Activated CD4-positive, alpha-beta memory T cell treated with anti-CD3 and anti-CD28 coated beads, Interleukin-2, amount 10 ng/mL, durations not matched to agents 7 days and 5 days (primary cell): ENCODE results near the gene KIAA1217. TPM values are rescaled to one million over a fixed set of nuclear protein-coding genes. Genes with fewer than 3 reads are reported as not detected.

Experiments
- CTCF ChIA-PET: fragments of 350-600 bp; sonication (Branson Sonifier 250); formaldehyde crosslinking; loops from one replicate; lab custom pipeline; 2021; ENCODE audit warnings: antibody characterized with exemption, inconsistent platforms; lab: Charles Lee
- POLR2A ChIA-PET: fragments of 350-600 bp; sonication (Branson Sonifier 250); formaldehyde crosslinking; loops from one replicate; lab custom pipeline; 2021; ENCODE audit warnings: antibody characterized with exemption; lab: Charles Lee
- DNase-seq: peaks from one replicate; pipeline ENCODE4 v3.0.0-alpha.2; 2020
- H3K27ac Mint-ChIP-seq: one replicate; pipeline ENCODE4 v1.8.0; 2021; ENCODE audit warnings: mild to moderate bottlenecking, mixed read lengths
- H3K27me3 Mint-ChIP-seq: one replicate; pipeline ENCODE4 v1.8.0; 2021; ENCODE audit warnings: mixed read lengths
- H3K36me3 Mint-ChIP-seq: one replicate; pipeline ENCODE4 v1.8.0; 2021; ENCODE audit warnings: low read depth, mixed read lengths
- H3K4me1 Mint-ChIP-seq: one replicate; pipeline ENCODE4 v1.8.0; 2021; ENCODE audit warnings: mixed read lengths
- H3K4me3 Mint-ChIP-seq: one replicate; pipeline ENCODE4 v1.8.0; 2021; ENCODE audit warnings: mild to moderate bottlenecking, mixed read lengths
- H3K9me3 Mint-ChIP-seq: one replicate; pipeline ENCODE4 v1.8.0; 2021; ENCODE audit warnings: mixed read lengths
- total RNA-seq, 2 experiments: library from RNA; stranded (reverse); gene quantifications; one replicate each; pipeline ENCODE4 v1.2.3, GENCODE V29; 2021

Gene KIAA1217
- total RNA-seq, 2 experiments from 2014 or later: 2.0 TPM

DNA sequence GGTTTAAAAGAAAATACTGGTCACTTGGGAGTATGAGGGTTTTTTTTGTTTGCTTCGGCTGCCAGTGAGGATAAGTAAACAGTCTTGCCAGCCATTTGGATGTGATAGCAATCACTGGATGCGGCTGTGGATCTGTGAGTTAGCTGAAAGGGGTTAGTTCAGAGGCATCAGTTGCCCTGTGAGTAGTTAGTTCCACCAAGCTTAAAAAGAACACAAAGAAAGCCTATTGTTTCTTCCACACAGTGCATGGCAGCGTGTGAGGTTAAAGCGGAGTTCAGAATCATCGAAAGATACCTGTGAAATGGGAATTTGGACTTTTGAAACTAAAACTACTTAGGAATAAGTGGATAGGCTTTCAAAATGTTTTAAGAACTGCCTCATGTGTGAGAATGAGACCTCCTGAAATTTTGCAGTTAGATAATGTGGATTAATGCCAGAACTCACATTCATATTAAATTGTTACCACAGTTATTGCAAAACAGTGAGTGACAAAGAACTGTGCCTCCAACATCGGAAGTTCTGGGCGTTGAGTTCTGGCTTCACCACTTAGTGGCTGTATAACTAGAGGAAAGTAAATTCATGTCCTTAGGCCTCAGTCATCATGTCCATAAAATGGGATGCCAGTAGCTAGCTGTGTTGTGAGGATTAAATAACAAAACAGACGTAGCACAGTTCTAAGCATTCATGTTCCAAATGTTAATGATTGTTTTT lies 31.3 kb downstream of the KIAA1217 start:
- H3K9me3 Mint-ChIP-seq: no peaks in the 10 kb centered on the region

DNA sequence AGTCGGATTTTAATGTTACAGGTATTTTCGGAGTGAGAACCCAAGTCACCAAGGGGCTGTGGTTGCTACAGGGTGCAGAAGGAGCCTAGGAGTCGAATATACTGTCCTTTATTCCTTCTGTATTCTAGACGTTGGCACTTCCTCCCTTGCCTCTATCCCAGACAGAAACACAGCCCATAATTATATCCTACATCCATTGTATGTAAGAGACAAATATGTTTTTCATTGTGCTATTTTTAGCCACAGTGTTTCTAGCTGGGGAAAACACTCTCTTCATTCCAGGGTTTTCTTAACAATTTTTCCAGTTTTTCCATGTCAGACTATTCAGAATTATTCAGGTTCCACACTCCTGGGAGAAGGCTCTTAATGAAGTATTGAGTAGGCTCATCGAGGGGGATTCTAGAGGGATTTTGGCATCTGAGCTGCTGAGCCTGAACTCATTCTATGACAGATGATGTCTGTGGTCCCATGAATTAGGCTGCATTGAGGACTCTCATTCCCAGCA lies 32.6 kb downstream of the KIAA1217 start:
- no peaks in the 10 kb centered on the region for H3K36me3 Mint-ChIP-seq

More for the DNA sequence above, 31.3 kb downstream of the KIAA1217 start:
- Mint-ChIP-seq H3K27me3 (peaks cover 16% of the 10 kb centered on the region), H3K4me1 (no peaks in the 10 kb centered on the region), H3K27ac (no peak overlapping the region), H3K4me3 (no peak overlapping the region), H3K36me3 (no peaks in the 10 kb centered on the region)
- ChIA-PET POLR2A (no interaction called here), CTCF (no interaction called here)
- no peak for DNase-seq

DNA sequence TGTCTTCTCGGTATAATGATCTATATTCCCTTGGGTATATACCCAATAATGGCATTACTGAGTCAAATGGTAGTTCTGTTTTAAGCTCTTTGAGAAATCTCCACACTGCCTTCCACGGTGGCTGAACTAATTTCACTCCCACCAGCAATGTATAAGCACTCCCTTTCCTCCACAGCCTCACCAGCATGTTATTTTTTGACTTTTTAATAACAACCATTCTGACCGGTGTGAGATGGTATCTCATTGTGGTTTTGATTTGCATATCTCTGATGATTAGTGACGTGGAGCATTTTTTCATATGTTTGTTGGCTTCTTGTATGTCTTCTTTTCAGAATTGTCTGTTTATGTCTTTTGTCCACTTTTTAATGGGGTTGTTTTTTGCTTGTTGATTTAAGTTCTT lies 33.6 kb downstream of the KIAA1217 start:
- no peaks in the 10 kb centered on the region for H3K4me1 Mint-ChIP-seq
- no peaks in the 10 kb centered on the region for H3K9me3 Mint-ChIP-seq
- no peak for DNase-seq
- H3K27me3 Mint-ChIP-seq: peaks cover 15% of the 10 kb centered on the region
- no peak overlapping the region for H3K4me3 Mint-ChIP-seq
- ChIA-PET CTCF (no interaction called here), POLR2A (no interaction called here)
- no peaks in the 10 kb centered on the region for H3K36me3 Mint-ChIP-seq
- H3K27ac Mint-ChIP-seq: no peak overlapping the region

More for the DNA sequence above, 32.6 kb downstream of the KIAA1217 start:
- Mint-ChIP-seq H3K4me3 (no peak overlapping the region), H3K27ac (no peak overlapping the region), H3K9me3 (no peaks in the 10 kb centered on the region), H3K4me1 (no peaks in the 10 kb centered on the region), H3K27me3 (peaks cover 16% of the 10 kb centered on the region)
- ChIA-PET POLR2A (no interaction called here), CTCF (no interaction called here)
- no peak for DNase-seq

DNA sequence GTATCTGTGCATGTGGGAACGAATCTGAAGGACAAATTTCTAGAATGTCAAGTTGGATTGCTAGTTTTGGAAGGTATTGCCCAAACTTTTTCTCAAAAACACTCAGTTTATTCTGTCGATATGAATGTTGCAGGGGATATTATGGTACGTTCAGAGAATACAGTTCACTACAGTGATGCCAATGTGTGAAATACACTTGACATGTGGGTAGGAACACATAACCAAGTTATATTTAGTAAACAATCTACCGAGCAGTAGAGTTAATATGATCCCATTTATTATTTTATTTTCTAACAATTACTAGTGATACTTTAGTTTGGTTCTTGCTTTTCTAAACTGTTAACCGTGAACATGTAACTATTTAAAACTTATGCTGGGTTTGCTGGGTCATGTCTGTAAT lies 37.4 kb downstream of the KIAA1217 start:
- no peak overlapping the region for H3K27ac Mint-ChIP-seq
- peaks cover 3% of the 10 kb centered on the region for H3K27me3 Mint-ChIP-seq
- ChIA-PET POLR2A (no interaction called here), CTCF (no interaction called here)
- no peaks in the 10 kb centered on the region for H3K9me3 Mint-ChIP-seq
- no peak for DNase-seq
- no peak overlapping the region for H3K4me3 Mint-ChIP-seq
- no peaks in the 10 kb centered on the region for H3K4me1 Mint-ChIP-seq
- H3K36me3 Mint-ChIP-seq: no peaks in the 10 kb centered on the region

DNA sequence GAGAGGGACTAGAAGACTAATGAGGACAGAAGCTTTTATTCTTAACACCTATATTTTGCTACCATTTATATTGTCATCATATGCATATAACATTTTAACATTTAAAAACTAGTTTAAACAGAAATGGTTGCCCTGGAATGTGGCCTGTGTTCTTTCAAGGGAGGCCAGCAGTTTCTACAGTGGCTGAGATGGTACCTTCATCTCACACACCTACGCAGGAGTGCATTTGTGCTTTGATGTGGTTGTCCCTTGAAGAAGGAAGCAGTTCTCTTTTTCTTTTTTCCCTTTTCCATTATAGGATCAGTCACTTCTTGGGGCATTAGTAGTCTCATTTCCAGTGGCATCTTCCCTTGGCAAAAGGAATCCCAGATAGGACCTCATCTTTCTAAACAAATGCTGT lies 38.9 kb downstream of the KIAA1217 start:
- ChIA-PET POLR2A (no interaction called here), CTCF (no interaction called here)
- no peak for DNase-seq
- Mint-ChIP-seq H3K4me3 (no peak overlapping the region), H3K36me3 (no peaks in the 10 kb centered on the region), H3K9me3 (no peaks in the 10 kb centered on the region), H3K27me3 (no peaks in the 10 kb centered on the region), H3K4me1 (no peaks in the 10 kb centered on the region), H3K27ac (no peak overlapping the region)

DNA sequence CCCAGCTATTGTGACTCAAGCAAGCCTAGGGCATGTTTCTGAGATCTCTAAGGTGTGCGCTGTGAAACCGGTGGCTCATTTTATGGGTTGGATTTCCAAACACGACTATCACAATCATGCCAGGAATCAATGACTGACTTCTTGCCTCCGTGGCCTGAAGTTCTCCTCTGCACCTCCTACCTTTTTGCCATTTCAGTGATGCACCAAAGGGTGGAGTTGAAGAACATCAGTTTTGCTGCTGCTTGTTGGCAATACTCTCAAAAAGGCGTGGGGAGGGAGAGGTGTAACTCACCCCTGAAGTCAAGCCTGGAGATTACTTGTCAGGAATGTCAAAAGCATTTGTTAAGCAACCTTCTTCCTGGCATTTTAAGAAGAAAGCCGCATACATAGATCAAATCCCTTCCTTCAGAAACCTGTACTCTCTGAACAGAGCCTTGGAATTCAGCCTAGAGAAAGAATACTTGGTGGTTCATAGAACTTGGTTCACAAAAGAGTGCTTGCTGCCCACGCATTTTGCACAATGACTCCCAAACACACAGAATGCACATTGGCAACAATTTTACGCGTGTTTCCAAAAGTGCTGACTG lies 41.0 kb downstream of the KIAA1217 start:
- Mint-ChIP-seq H3K27ac (no peak overlapping the region), H3K4me1 (no peaks in the 10 kb centered on the region), H3K4me3 (no peak overlapping the region), H3K9me3 (no peaks in the 10 kb centered on the region), H3K36me3 (no peaks in the 10 kb centered on the region), H3K27me3 (no peaks in the 10 kb centered on the region)
- no peak for DNase-seq
- ChIA-PET CTCF (interaction anchor here (0.5 kb wide), 1 partner anchor 44 kb away, joined by 3 read pairs; no protein-coding TSS in a partner anchor), POLR2A (no interaction called here)

GRCh38 chr10:24251547-24251946 lies 42.6 kb downstream of the KIAA1217 start:
- H3K4me1 Mint-ChIP-seq: no peaks in the 10 kb centered on the region
- no peak overlapping the region for H3K27ac Mint-ChIP-seq
- no peak overlapping the region for H3K4me3 Mint-ChIP-seq
- H3K9me3 Mint-ChIP-seq: no peaks in the 10 kb centered on the region
- H3K27me3 Mint-ChIP-seq: no peaks in the 10 kb centered on the region
- ChIA-PET CTCF (interaction anchor here (0.6 kb wide), 1 partner anchor 181 kb away, joined by 4 read pairs; no protein-coding TSS in a partner anchor), POLR2A (no interaction called here)
- DNase-seq: no peak
- no peaks in the 10 kb centered on the region for H3K36me3 Mint-ChIP-seq

- H3K36me3 Mint-ChIP-seq: no peaks in the 10 kb centered on the region
- H3K4me3 Mint-ChIP-seq: no peak overlapping the region
- no peaks in the 10 kb centered on the region for H3K4me1 Mint-ChIP-seq
- H3K27me3 Mint-ChIP-seq: peaks cover 2% of the 10 kb centered on the region
- DNase-seq: no peak
- POLR2A ChIA-PET: no interaction called here
- H3K9me3 Mint-ChIP-seq: no peaks in the 10 kb centered on the region
- CTCF ChIA-PET: no interaction called here
- no peak overlapping the region for H3K27ac Mint-ChIP-seq
Measured at GRCh38 chr10:24254180-24254579, 45.2 kb downstream of the KIAA1217 start.

- no peaks in the 10 kb centered on the region for H3K9me3 Mint-ChIP-seq
- no peak overlapping the region for H3K27ac Mint-ChIP-seq
- no peaks in the 10 kb centered on the region for H3K4me1 Mint-ChIP-seq
- H3K4me3 Mint-ChIP-seq: no peak overlapping the region
- H3K36me3 Mint-ChIP-seq: no peaks in the 10 kb centered on the region
- no peak for DNase-seq
- ChIA-PET POLR2A (no interaction called here), CTCF (no interaction called here)
- peaks cover 2% of the 10 kb centered on the region for H3K27me3 Mint-ChIP-seq
Measured at GRCh38 chr10:24255115-24255880, 46.4 kb downstream of the KIAA1217 start.

DNA sequence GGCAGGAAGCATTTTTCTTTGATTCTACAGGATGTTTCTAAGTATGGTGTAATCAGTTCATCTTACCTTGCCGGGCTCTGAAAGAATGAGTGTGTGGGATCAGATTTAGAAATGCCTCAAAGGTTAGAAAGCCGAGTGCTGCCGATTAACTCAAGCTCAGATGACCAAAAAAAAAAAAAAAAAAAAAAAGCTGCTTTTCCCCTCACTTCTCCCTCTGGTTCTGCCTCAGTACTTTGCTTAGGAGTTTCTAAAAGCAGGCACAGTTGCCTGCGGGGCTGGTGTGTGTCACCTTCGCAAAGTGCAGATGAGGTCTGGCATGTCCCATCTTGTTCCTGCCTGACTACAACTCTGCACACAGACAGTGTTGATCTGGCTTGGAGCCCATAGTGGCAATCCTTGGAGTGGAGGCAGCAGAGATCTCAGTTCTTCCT lies 47.0 kb downstream of the KIAA1217 start:
- no peak overlapping the region for H3K27ac Mint-ChIP-seq
- H3K4me3 Mint-ChIP-seq: no peak overlapping the region
- ChIA-PET CTCF (no interaction called here), POLR2A (no interaction called here)
- no peaks in the 10 kb centered on the region for H3K4me1 Mint-ChIP-seq
- H3K36me3 Mint-ChIP-seq: no peaks in the 10 kb centered on the region
- H3K9me3 Mint-ChIP-seq: no peaks in the 10 kb centered on the region
- no peak for DNase-seq
- peaks cover 2% of the 10 kb centered on the region for H3K27me3 Mint-ChIP-seq

DNA sequence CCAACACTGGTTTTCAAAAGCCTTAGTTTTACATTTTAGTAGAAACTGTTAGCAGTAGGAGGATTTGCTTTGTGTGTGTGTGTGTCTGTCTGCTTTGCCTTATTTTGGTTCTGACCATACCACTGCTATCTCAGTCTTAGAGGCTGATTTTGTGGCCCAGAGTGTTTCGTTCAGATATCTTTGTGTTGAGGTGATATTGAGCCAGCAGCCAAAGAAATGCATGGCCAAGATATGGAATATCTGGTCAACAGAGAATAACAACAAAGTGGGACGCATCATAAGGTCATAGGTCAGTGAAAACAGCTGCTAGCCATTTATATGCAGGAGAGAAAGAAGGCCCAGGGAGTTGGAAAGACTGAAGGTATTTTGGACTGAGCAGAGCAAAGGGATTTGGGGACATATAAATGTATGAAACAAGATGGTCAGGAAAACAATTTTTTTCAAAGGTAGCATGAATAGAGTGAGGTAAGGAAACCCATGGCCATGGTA lies 47.7 kb downstream of the KIAA1217 start:
- peaks cover 2% of the 10 kb centered on the region for H3K27me3 Mint-ChIP-seq
- ChIA-PET CTCF (no interaction called here), POLR2A (no interaction called here)
- H3K27ac Mint-ChIP-seq: no peak overlapping the region
- H3K4me3 Mint-ChIP-seq: no peak overlapping the region
- no peak for DNase-seq
- H3K9me3 Mint-ChIP-seq: no peaks in the 10 kb centered on the region
- H3K4me1 Mint-ChIP-seq: no peaks in the 10 kb centered on the region
- no peaks in the 10 kb centered on the region for H3K36me3 Mint-ChIP-seq

GRCh38 chr10:24257588-24257987 lies 48.6 kb downstream of the KIAA1217 start:
- H3K9me3 Mint-ChIP-seq: peaks cover 2% of the 10 kb centered on the region
- DNase-seq: no peak
- POLR2A ChIA-PET: no interaction called here
- H3K27me3 Mint-ChIP-seq: peaks cover 2% of the 10 kb centered on the region
- H3K4me1 Mint-ChIP-seq: no peaks in the 10 kb centered on the region
- no peaks in the 10 kb centered on the region for H3K36me3 Mint-ChIP-seq
- CTCF ChIA-PET: no interaction called here
- no peak overlapping the region for H3K27ac Mint-ChIP-seq
- no peak overlapping the region for H3K4me3 Mint-ChIP-seq
